Activated CD4-positive, alpha-beta T cell treated with anti-CD3 and anti-CD28 coated beads for 48 hours (primary cell): Measurements from ENCODE around the gene NIPAL4.

Experiments
- DNase-seq: peaks from one replicate; pipeline ENCODE4 v3.0.0-alpha.2; 2020

Gene NIPAL4

GRCh38 chr5:157518963-157519362 lies 59.0 kb downstream of the NIPAL4 start:
- peak; percentile 32 for DNase-seq

- DNase-seq: no peak
Measured at GRCh38 chr5:157519579-157520253, 59.7 kb downstream of the NIPAL4 start.

- DNase-seq: no peak
Measured at GRCh38 chr5:157520911-157521703, 61.1 kb downstream of the NIPAL4 start.

- DNase-seq: no peak
Measured at GRCh38 chr5:157521704-157522029, 61.7 kb downstream of the NIPAL4 start.

- DNase-seq: no peak
Measured at GRCh38 chr5:157523976-157524375, 64.0 kb downstream of the NIPAL4 start.
